Measurements from ENCODE around the gene CDK17.
"Not testable (repeated sequence)": the region's sequence is repeated elsewhere in the genome, so short reads cannot be mapped to it uniquely, and the experiment has no call there.

CDK17 gene

DNA sequence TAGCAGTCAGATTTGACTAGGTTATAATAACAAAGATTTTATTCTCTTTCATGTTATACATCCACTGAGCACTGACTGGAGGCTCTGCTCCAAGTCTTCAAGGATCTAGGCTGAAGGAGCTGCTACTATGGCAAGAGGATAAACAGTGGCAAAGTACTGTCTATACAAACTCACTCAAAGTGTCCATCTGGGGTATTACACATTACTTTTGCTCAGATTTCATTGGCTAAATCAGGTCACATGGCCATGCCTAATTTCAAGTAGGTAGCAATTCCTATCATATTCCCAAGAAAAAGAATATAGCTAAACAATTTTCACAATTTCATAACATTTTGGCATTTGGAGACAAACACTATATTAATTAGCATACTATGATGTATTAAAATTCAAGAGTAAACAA is 40.9 kb downstream of the CDK17 start:
- DNase-seq (ENCODE audit: low read depth in 1 of 2, low spot score in 1 of 2), result no peak

DNA sequence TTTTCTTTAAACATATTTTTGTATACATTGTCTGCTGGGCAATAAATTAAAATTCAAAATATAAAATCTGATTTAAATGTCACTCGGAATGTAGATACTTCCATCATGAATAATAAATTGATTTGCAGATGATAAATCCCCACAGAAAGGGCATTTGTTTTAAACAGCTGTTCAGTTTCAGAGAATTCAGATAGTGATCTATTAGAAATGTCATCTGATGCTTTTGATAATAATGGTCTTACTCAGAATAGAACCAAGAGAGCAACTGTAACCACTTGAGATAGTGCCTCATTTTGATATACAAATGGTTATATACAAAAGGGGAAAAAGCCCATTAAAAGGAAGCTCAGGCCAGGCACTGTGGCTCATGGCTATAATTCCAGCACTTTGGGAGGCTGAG is 43.4 kb downstream of the CDK17 start:
- DNase-seq (ENCODE audit: low read depth in 1 of 2, low spot score in 1 of 2), result no peak

DNA sequence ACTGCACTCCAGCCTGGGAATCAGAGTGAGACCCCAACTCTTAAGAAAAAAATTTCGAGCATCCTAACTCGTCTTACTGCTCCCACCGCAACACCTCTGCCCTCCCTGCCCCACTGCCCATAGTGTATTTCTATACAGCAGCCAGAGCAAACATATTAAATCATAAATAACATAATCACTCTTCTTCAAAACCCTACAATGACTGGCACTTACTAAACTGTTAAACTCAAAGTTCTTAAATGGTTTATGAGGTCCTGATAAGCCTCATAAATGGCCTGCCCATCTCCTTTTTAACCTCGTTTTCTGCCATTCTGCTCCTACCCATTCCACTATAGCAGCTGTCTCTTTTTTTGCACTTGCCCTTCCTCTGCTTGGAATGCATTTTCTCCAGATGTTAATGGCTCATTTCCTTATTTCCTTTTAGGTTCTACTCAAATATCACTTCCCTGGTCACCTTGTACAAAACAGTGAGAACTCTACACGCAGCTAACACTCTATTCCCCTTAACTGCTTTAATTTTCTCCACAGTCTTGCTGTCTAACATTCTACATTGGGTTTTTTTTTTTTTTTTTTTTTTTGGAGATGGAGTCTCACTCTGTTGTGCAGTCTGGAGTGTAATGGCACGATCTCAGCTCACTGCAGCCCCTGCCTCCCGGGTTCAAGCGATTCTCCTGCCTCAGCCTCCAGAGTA is 45.2 kb downstream of the CDK17 start:
- no peak for DNase-seq (ENCODE audit: low read depth in 1 of 2, low spot score in 1 of 2)

DNA sequence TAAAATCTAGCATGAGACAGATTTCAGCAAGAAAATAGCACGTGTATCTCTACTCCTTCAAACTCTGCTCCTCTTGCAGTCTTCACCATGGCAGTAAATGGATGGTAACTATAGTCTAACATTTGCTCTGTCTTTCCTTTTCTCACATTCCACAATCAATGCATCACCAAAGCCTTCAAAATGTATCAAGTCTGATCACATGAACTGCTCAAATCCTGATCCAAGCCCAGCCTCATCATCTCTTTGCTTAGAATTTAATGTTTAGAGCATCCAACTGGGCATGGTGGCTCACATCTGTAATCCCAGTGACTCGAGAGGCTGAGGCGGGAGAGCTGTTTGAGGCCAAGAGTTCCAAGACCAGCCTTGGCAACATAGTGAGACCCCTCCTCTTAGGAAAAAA is 45.9 kb downstream of the CDK17 start:
- no peak for DNase-seq (ENCODE audit: low read depth in 1 of 2, low spot score in 1 of 2)

DNA sequence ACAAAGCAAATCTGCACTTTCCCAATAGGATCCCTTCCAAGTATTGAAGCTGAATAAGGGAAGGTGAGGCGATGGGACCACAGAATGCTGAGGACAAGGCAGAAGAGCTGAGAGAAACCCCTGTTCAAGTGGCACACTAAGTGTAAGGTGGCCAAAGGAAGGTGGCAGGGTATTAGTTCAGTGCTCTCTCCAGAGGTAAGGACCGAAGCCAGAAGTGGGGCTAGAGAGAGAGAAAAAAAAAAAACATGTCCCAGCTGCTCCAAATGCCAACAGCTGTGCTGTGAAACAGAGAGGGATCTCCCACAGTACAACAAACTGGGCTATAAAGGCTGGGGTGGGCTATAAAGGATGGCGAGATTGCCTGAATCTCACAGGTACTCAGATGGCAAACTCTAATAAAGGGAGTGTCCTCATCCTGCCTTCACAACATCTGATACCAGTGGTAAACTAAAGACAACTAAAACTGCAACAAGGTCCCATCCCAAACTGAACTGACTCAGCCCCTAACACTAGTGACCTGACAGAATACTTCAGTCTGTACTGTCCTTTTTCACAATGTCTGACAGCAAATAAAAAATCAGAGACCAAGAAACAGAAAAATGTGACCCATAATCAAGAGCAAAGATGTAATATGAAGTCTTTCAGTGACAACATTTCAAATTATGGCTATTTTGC is 47.9 kb downstream of the CDK17 start:
- no peak for DNase-seq (ENCODE audit: low read depth in 1 of 2, low spot score in 1 of 2)

DNA sequence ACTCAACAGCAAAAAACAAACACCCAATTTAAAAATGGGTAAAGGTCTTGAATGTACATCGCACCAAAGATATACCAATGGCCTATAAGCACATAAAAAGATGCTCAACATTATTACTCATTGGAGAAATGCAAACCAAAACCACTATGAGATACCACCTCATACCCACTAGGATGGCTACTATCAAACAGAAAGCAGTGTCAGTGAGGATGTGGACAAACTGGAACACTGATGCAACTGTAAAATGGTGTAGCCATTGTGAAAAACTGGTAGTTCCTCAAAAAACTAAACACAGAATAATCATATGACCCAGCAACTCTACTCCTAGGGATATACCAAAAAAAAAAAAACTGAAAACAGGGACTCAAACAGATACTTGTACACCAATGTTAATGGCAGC is 49.3 kb downstream of the CDK17 start:
- no peak for DNase-seq (ENCODE audit: low read depth in 1 of 2, low spot score in 1 of 2)

DNA sequence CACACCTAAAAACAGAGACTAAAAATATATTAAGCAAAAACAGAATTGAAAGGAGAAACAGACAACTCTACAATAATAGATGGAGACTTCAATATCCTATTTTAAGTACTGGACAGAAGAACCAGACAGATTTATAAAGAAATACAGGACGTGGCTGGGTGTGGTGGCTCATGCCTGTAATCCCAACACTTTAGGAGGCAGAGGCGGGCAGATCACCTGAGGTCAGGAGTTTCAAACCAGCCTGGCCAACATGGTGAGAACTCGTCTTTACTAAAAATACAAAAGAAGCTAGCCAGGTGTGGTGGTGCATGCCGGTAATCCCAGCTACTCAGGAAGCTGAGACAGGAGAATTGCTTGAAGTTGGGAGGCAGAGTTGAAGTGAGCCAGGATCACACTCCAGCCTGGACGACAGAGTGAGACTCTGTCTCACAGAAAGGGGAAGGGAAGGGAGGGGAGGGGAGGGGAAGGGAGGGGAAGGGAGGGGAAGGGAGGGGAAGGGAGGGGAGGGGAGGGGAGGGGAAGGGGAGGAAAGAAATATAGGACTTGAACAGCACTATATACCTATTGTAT is 53.0 kb downstream of the CDK17 start:
- DNase-seq (ENCODE audit: low read depth in 1 of 2, low spot score in 1 of 2), result no peak

DNA sequence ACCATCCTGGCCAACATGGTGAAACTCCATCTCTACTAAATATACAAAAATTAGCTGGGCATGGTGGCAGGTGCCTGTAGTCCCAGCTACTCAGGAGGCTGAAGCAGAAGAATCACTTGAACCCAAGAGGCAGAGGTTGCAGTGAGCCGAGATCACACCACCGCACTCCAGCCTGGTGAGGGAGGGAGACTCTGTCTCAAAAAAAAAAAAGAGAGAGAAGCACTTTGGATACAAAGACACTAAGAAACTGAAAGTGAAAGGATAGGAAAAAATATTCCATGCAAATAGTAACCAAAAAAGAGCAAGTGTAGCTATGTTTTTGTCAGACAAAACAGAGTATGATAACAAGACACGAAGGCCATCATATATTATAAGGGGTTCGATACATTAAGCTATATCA is 53.5 kb downstream of the CDK17 start:
- DNase-seq (ENCODE audit: low read depth in 1 of 2, low spot score in 1 of 2), result not testable (repeated sequence)

DNA sequence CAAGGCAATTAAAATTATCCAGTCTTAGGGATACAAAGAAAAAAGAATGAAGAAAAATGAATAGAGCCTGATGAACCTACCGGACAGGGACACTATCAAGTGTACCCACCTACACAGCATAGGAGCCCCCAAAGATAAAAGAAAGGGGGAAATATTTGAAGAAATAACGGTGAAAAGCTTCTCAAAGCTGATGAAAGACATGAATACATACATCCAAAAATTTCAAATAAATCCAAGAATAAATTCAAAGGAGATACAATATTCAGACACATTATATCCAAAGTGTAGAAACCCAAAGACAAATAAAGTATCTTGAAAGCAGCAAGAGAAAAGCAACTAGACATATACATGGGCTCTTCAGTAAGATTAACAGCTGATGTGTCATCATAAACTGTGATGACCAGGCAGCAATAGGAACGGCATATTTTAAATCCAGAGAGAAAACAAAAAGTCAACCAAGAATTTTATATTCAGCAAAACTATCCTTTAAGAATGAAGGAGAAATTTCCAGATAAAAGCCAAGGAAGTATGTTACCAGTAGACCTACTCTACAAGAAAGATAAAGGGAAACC is 56.0 kb downstream of the CDK17 start:
- no peak for DNase-seq (ENCODE audit: low read depth in 1 of 2, low spot score in 1 of 2)

DNA sequence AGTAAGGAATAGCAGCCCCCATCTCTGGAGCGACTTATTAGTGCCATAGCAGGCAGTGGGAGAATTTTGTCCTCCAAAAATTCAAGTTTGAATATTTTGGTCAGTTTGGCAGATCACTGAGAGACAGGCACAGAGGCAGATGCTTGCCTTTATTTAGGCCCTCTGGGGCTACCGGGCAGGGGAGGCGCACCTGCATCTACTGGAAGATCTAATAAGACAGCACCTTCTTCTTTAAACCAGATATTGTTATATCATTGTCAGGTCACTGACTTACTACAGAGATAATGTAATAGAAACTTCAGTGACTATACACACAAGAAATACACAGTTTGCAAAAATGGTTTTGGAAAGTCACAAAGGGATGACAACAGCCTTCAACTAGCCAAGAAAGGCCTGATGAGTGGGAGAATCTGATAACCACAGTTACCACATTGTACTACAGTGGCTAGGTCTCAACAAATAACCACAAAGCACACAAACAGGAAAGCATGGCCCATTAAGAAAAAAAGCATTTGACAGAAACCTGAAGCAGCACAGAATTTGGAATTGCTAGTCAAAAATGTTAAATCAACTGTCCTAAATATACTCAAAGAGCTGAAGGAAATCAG is 56.8 kb downstream of the CDK17 start:
- no peak for DNase-seq (ENCODE audit: low read depth in 1 of 2, low spot score in 1 of 2)

DNA sequence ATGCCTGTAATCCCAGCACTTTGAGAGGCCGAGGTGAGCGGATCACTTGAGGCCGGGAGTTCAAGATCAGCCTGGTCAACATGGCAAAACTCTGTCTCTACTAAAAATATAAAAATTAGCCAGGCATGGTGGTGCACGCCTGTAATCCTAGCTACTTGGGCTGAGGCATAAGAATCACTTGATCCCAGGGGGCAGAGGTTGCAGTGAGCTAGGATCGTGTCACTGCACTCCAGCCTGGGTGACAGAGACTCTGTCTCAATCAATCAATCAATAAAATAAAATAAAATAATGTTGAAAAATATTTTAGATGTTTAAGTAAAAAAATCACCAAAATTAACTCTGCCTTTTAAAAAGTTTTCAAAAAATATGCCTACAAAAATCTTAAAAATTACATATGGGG is 60.6 kb downstream of the CDK17 start:
- DNase-seq (ENCODE audit: low read depth in 1 of 2, low spot score in 1 of 2), result not testable (repeated sequence)

DNA sequence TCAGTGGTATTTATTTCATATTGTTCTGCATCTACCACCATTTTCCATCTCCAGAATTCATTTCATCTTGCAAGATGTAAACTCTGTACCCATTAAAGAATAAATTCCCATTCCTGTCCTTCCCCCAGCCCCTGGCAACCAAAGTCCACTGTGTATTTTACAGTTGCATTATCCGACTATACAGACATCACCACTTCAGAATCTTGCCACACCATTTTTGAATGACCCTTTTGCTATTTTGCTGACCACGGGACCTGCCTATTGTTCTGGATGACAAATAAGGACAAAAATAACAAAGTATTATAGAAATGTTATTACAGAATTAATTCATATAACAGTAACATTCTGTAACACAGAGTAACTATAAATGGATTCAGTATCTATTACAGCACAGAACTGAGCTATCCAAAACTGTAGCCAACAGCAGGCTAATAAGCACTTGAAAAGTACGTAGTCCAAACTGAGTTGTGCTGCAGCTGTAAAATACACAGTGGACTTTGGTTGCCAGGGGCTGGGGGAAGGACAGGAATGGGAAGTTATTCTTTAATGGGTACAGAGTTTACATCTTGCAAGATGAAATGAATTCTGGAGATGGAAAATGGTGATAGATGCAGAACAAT is 61.3 kb downstream of the CDK17 start:
- no peak for DNase-seq (ENCODE audit: low read depth in 1 of 2, low spot score in 1 of 2)

DNA sequence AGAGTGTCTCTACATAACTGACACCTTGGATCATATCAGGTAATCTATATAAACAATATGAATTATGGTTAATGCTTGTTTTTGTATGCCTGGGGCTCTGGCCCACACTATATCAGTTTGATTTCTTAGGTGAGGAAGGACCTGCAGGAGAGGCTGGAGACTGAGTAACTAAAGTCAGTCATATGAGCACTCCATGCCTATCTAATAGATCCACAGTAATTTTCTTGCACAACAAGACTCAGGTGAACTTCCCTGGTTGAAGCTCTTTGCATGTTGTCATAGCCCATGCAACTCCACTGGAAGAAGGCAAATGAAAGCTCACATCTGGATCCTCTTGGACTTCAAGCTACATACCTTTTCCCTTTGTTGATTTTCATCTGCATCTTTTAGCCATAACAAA is 62.3 kb downstream of the CDK17 start:
- no peak for DNase-seq (ENCODE audit: low read depth in 1 of 2, low spot score in 1 of 2)

DNA sequence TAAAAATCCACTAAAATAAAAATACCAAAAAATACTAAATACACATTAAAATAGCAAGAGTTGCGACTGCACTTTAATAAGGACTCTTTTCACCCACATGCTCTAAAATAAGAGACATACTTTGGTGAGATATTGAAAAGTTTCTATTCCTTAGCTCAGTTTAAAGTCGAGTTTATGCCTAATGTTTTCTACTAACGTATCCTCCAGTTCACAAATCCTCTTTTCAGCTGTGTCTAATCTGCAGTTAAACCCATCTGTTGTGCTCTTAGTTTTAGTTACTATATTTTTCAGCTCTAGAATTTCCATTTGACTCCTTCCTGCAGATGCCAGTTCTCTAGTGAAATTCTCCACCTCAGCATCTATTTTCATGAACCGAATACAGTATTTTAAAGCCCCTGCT is 63.8 kb downstream of the CDK17 start:
- DNase-seq (ENCODE audit: low read depth in 1 of 2, low spot score in 1 of 2), result no peak

DNA sequence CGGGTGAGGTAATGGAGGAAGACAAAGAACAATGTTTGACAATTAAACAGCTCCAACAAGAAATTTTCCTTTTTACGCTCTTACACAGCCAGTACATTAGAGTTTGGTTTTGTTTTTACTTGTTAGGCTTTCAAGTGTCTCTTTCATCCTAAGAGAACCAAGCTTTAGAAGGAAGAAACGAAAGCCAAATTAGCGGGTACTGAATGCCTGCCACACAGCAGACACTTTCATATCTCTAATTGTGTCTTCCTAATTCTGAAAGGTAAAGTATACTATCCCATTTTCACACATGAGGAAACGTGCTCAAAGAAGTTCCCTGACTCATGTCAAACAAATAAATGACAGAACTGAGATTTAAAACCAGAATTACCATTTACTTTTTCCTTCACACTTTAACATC is 65.0 kb downstream of the CDK17 start:
- no peak for DNase-seq (ENCODE audit: low read depth in 1 of 2, low spot score in 1 of 2)

DNA sequence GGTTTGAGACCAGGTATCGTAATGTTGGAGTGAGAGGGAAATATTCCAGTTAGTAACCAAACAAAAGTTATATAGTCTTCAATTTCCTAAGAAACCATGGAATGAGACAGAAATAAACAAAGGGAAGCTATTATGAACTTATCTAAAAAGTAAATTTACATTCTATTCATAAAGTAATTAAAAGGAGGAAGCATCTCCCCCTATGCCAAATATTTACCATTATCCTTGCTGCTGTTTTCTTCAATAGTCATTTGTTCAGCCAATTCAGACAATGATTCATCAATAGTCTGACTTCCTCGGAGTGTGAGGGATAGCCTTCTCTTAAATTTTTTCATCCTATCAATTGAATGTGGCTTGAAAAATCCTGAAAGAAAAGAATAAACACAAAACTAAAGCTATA is 65.7 kb downstream of the CDK17 start:
- DNase-seq (ENCODE audit: low read depth in 1 of 2, low spot score in 1 of 2), result no peak

DNA sequence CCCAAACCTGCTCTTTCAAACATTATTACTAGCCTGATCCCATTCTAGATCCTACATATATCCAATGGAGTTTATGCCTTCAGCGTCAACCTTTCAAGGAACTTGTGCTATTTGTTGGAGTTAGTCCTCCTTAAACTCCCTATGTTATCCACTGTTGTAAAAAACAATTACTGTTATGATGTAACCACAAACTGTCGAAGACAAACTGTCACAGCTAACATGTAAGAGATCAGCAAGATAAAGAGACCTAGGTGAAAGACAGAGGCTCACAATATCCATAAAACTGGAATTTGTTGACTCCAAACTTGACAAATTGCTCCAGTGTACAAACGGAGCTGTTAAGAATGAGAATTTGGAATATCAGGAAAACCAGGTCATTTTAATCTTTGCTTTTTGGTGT is 70.7 kb downstream of the CDK17 start:
- no peak for DNase-seq (ENCODE audit: low read depth in 1 of 2, low spot score in 1 of 2)

DNA sequence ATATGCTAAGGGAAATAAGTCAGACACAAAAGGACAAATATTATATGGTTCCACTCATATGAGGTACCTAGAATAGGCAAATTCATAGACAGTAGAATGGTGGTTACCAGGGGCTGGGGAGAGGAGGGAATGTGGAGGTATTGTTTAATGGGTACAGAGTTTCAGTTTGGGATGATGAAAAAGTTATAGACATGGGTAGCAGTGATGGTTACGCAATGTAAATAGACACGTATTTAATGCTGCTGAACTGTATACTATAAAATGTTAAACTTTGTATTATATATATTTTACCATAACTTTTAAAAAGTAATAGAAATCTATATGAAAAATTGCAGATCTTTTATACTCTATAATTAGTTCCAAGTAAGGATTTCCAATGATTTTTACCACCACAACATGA is 71.2 kb downstream of the CDK17 start:
- DNase-seq (ENCODE audit: low read depth in 1 of 2, low spot score in 1 of 2), result no peak

DNA sequence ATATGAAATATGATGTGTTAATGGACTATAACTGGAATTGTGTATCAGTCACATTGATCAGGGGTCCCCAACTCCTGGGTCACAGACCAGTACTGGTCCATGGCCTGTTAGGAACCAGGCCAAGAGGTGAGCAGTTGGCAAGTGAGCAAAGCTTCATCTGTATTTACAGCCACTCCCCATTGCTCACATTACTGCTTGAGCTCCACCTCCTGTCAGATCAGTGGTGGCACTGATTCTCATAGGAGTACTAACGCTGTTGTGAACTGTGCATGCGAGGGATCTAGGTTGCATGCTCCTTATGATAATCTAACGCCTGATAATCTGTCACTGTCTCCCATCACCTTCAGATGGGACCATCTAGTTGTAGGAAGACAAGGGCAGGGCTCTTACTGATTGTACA is 72.3 kb downstream of the CDK17 start:
- no peak for DNase-seq (ENCODE audit: low read depth in 1 of 2, low spot score in 1 of 2)

DNA sequence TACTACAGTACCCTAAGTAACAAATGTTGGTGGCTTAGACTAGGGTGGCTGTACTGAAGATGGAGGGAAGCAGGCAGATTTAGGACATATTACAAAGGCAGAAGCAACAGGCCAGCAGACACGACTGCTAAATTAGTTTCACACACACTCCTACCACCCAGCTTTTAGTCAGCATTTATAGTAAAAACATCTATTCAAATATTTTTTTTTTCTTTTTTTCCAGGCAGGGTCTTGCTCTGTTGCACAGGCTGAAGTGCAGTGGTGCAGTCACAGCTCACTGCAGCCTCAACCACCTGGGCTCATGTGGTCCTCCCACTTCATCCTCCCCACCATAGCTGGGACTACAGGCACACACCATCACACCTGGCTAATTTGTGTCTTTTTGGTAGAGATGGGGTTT is 72.9 kb downstream of the CDK17 start:
- DNase-seq (ENCODE audit: low read depth in 1 of 2, low spot score in 1 of 2), result no peak

DNA sequence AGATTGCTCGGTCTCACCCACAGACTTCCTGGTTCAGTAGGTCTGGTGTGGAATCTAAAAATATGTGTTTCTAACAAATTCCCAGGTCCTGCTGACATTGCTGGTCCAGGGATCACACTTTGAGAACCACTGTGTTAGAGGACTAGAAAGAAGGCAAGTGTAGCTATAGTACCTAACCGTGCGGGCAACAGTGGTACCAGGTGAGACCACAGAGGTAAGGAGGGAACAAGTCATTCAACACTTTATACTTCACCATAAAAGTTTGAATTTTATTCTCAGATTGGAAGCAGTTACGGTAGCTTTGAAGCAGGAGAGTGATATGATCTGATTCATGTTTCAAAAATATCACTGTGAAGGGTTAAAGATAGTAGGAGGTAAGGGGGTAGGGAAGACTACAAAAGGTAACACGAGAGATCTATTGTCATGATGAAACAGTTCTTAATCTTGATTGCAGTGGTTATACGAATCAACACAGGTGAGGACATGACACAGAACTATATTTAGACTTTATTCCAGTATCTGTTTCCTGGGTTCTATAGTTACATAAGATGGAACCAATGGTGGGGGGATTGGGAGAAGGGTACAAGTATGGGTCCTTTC is 73.5 kb downstream of the CDK17 start:
- no peak for DNase-seq (ENCODE audit: low read depth in 1 of 2, low spot score in 1 of 2)

Measured in activated CD4-positive, alpha-beta T cell treated with anti-CD3 and anti-CD28 coated beads, Interleukin-2, amount 50 U/mL, for 24 hours (primary cell).